Mesenchymal stem cell (in vitro differentiated cells and primary cell): ENCODE results near the gene OTOA.
"Not testable (repeated sequence)": the region's sequence is repeated elsewhere in the genome, so short reads cannot be mapped to it uniquely, and the experiment has no call there.

Source experiments
- DNase-seq: peaks from one replicate; pipeline ENCODE4 v3.0.0-alpha.2; 2013
- H2AFZ ChIP-seq: one replicate; pipeline ENCODE4 v1.6.1; 2013; ENCODE audit warnings: low read depth, mild to moderate bottlenecking, control low read depth, inconsistent platforms, low read length, moderate library complexity
- H2AK5ac ChIP-seq: 2 replicates; pipeline ENCODE4 v1.6.1; 2013; ENCODE audit warnings: low read length, moderate library complexity, mild to moderate bottlenecking, inconsistent platforms; ENCODE audit not compliant: severe bottlenecking
- H2BK120ac ChIP-seq: one replicate; pipeline ENCODE4 v1.6.1; 2013; ENCODE audit warnings: low read depth, mild to moderate bottlenecking, inconsistent platforms, low read length, moderate library complexity
- H2BK12ac ChIP-seq, 2 experiments: one replicate each; pipeline ENCODE4 v1.6.1; 2013; ENCODE audit warnings: inconsistent platforms in 2 of 2, low read length in 2 of 2, mild to moderate bottlenecking in 2 of 2, moderate library complexity in 2 of 2, control low read depth in 1 of 2
- H2BK15ac ChIP-seq: one replicate; pipeline ENCODE4 v1.6.1; 2013; ENCODE audit warnings: mild to moderate bottlenecking, low read depth, inconsistent platforms; ENCODE audit not compliant: poor library complexity, severe bottlenecking
- H2BK5ac ChIP-seq: 2 replicates; pipeline ENCODE4 v1.6.1; 2013; ENCODE audit warnings: low read depth, mild to moderate bottlenecking, low read length, control low read depth, inconsistent platforms; ENCODE audit not compliant: poor library complexity, severe bottlenecking
- H3K14ac ChIP-seq, 2 experiments: one replicate each; pipeline ENCODE4 v1.6.1; 2013; ENCODE audit warnings: inconsistent platforms in 2 of 2, low read length in 2 of 2, control low read depth in 1 of 2, mild to moderate bottlenecking in 1 of 2, moderate library complexity in 1 of 2
- H3K18ac ChIP-seq, 2 experiments: one replicate each; pipeline ENCODE4 v1.6.1; 2013; ENCODE audit warnings: inconsistent platforms in 2 of 2, low read length in 2 of 2, control low read depth in 1 of 2, low read depth in 1 of 2, mild to moderate bottlenecking in 1 of 2
- H3K23ac ChIP-seq, 2 experiments: one replicate each; pipeline ENCODE4 v1.6.1; 2013; ENCODE audit warnings: inconsistent platforms in 2 of 2, low read length in 2 of 2, mild to moderate bottlenecking in 2 of 2, moderate library complexity in 2 of 2, control low read depth in 1 of 2
- H3K27ac ChIP-seq: 2 replicates; pipeline ENCODE4 v1.5.1; 2013; ENCODE audit warnings: mild to moderate bottlenecking, moderate library complexity, low read length, control low read depth, inconsistent platforms; ENCODE audit not compliant: poor library complexity, severe bottlenecking
- H3K27me3 ChIP-seq, 2 experiments: 2 replicates each; pipeline versions ENCODE4 v1.6.1 to v1.7.0; 2013; ENCODE audit warnings: low read length in 2 of 2, mild to moderate bottlenecking in 2 of 2, moderate library complexity in 2 of 2, control low read depth in 1 of 2, inconsistent platforms in 1 of 2; ENCODE audit not compliant: control insufficient read depth in 1 of 2, insufficient read depth in 1 of 2
- H3K36me3 ChIP-seq, 2 experiments: 2 replicates each; pipeline versions ENCODE4 v1.6.1 to v1.7.0; 2013; ENCODE audit warnings: low read length in 2 of 2, control low read depth in 1 of 2, inconsistent platforms in 1 of 2, low read depth in 1 of 2, mild to moderate bottlenecking in 1 of 2; ENCODE audit not compliant: insufficient read depth in 2 of 2, control insufficient read depth in 1 of 2
- H3K4ac ChIP-seq, 2 experiments: one replicate each; pipeline ENCODE4 v1.6.1; 2013; ENCODE audit warnings: inconsistent platforms in 2 of 2, low read length in 2 of 2, mild to moderate bottlenecking in 2 of 2, moderate library complexity in 2 of 2, control low read depth in 1 of 2, low read depth in 1 of 2
- H3K4me1 ChIP-seq: 2 replicates; pipeline ENCODE4 v1.6.1; 2013; ENCODE audit warnings: low read depth, low read length, control low read depth; ENCODE audit not compliant: control insufficient read depth, insufficient read depth
- H3K4me2 ChIP-seq: 2 replicates; pipeline ENCODE4 v1.6.1; 2013; ENCODE audit warnings: low read length, mild to moderate bottlenecking, inconsistent platforms; ENCODE audit not compliant: poor library complexity, severe bottlenecking
- H3K4me3 ChIP-seq, 2 experiments: 2 replicates each; pipeline versions ENCODE4 v1.5.1 to v1.7.0; 2013; ENCODE audit warnings: low read length in 2 of 2, mild to moderate bottlenecking in 2 of 2, control low read depth in 1 of 2, low read depth in 1 of 2; ENCODE audit not compliant: insufficient read depth in 1 of 2
- H3K79me1 ChIP-seq: replicated peaks from 2 replicates; pipeline ENCODE4 v1.6.1; 2013; ENCODE audit warnings: mild to moderate bottlenecking, control low read depth, low read length, inconsistent platforms; ENCODE audit not compliant: poor library complexity, severe bottlenecking
- H3K9ac ChIP-seq: 2 replicates; pipeline ENCODE4 v1.7.0; 2013; ENCODE audit warnings: mild to moderate bottlenecking, low read length, moderate library complexity
- H3K9me3 ChIP-seq: 2 replicates; pipeline ENCODE4 v1.7.0; 2013; ENCODE audit warnings: mild to moderate bottlenecking, low read length; ENCODE audit not compliant: control insufficient read depth
- H4K8ac ChIP-seq: one replicate; pipeline ENCODE4 v1.6.1; 2013; ENCODE audit warnings: inconsistent platforms, mild to moderate bottlenecking, low read length, moderate library complexity
- H4K91ac ChIP-seq: one replicate; pipeline ENCODE4 v1.6.1; 2013; ENCODE audit warnings: mild to moderate bottlenecking, low read length, inconsistent platforms
- WGBS: methylation state at CpG from one replicate; pipeline ENCODE4 v1.1.7; 2013; ENCODE audit warnings: mixed read lengths; 5-methylcytosine and 5-hydroxymethylcytosine counted together

Gene OTOA

GRCh38 chr16:21773207-21773553 lies 109.4 kb downstream of the OTOA start:
- H3K27ac ChIP-seq, H3K4me2 ChIP-seq, H3K36me3 ChIP-seq, H3K27me3 ChIP-seq, H3K4ac ChIP-seq, H4K91ac ChIP-seq, H3K9me3 ChIP-seq, H3K4me3 ChIP-seq, H3K4me1 ChIP-seq, H2BK15ac ChIP-seq, H2BK12ac ChIP-seq, H2AFZ ChIP-seq, H4K8ac ChIP-seq, H2BK5ac ChIP-seq, H2AK5ac ChIP-seq, H3K14ac ChIP-seq, H3K23ac ChIP-seq, H3K18ac ChIP-seq, H3K79me1 ChIP-seq, H2BK120ac ChIP-seq: not testable (repeated sequence)
- 97% methylated on average over 4 of the region's 5 CpGs for WGBS
- H3K9ac ChIP-seq: peak overlapping the region; percentile 74
- peak; percentile 4 for DNase-seq

- not testable (repeated sequence) for H3K4me2 ChIP-seq, H3K27me3 ChIP-seq, H4K8ac ChIP-seq, H4K91ac ChIP-seq, H2BK12ac ChIP-seq, DNase-seq, H3K4me1 ChIP-seq, H3K27ac ChIP-seq, H3K79me1 ChIP-seq, H3K14ac ChIP-seq, H3K36me3 ChIP-seq, H2BK5ac ChIP-seq, H3K4me3 ChIP-seq, H2BK15ac ChIP-seq, H3K4ac ChIP-seq, H2BK120ac ChIP-seq, H3K23ac ChIP-seq, H3K9me3 ChIP-seq, H2AK5ac ChIP-seq, H2AFZ ChIP-seq, H3K18ac ChIP-seq, H3K9ac ChIP-seq
- WGBS: no CpG with 5 or more reads among the region's 5 CpGs
These were observed 116.8 kb downstream of the OTOA start for GRCh38 chr16:21780525-21780924.

DNA sequence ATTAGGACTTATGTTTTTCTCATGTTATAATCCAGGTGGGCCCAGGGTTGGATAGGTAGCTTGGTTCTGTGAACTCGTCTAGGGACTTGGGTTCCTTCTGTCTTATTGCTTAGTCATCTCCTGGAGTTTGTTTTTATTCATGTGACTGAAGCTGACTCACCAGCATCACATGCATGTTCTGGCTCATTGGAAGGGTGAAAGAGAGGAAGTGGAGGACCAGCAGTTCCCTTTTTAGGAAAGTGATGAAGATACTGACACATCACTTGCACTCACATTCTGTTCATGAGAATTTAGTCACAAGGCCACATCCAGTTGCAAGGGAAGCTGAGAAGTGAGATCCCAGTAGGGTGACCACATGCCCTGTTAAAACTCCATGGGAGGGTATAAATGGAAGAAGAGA lies 126.7 kb downstream of the OTOA start:
- not testable (repeated sequence) for H2AFZ ChIP-seq, H3K79me1 ChIP-seq, H3K18ac ChIP-seq, DNase-seq, H3K27me3 ChIP-seq, H3K9me3 ChIP-seq, H2BK5ac ChIP-seq, H2BK120ac ChIP-seq, H2BK15ac ChIP-seq, H2AK5ac ChIP-seq, H4K91ac ChIP-seq, H3K4me3 ChIP-seq, H2BK12ac ChIP-seq, H4K8ac ChIP-seq, H3K23ac ChIP-seq, H3K9ac ChIP-seq, H3K4ac ChIP-seq, H3K36me3 ChIP-seq, H3K4me2 ChIP-seq, H3K14ac ChIP-seq, H3K4me1 ChIP-seq, H3K27ac ChIP-seq
- no CpG with 5 or more reads among the region's 1 CpG for WGBS

DNA sequence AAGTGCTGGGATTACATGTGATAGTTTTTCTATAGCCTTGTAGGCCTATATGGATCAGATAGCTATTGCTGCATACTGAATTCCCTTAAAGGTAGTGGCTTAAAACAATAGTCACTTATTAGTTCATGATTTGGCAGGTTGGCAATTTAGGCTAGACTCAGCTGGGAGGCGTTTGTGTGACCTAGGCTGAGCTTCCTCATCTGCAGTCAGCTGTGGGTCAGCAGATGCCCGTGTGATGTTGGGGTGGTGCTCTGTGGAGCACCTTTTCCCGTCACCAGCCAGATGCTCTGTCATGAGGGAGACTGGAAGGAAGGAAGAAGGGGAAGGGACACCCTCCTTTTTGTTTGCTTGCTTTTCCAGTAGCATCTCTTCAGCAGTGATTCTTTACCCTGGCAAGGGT lies 129.5 kb downstream of the OTOA start:
- not testable (repeated sequence) for H3K27ac ChIP-seq, H3K18ac ChIP-seq, H3K27me3 ChIP-seq, H2BK5ac ChIP-seq, H2BK12ac ChIP-seq, H3K14ac ChIP-seq, H3K4me3 ChIP-seq, H3K9me3 ChIP-seq, H3K4ac ChIP-seq, H3K36me3 ChIP-seq, H4K8ac ChIP-seq, H2AFZ ChIP-seq, H3K23ac ChIP-seq, H3K79me1 ChIP-seq, H2BK120ac ChIP-seq, H3K4me1 ChIP-seq, H4K91ac ChIP-seq, H2AK5ac ChIP-seq, DNase-seq, H3K4me2 ChIP-seq, H3K9ac ChIP-seq, H2BK15ac ChIP-seq
- WGBS: 83% methylated on average over 1 of the region's 3 CpGs
